LNCaP clone FGC (cell line): ENCODE measurements around the gene BTN2A1.

Experiments used
- DNase-seq: peaks from one replicate; pipeline ENCODE4 v3.0.0-alpha.2; 2011; ENCODE audit warnings: low read depth
- H3K4me3 ChIP-seq: 2 replicates; pipeline ENCODE4 v1.5.1; 2011; ENCODE audit warnings: mild to moderate bottlenecking, low read depth, low read length, control low read depth
- TF ChIP-seq, protein P1 (sequence below): IDR thresholded peaks from 2 replicates; pipeline ENCODE4 v1.5.1; 2012; ENCODE audit warnings: mild to moderate bottlenecking; ENCODE audit not compliant: control insufficient read depth, insufficient read depth; ENCODE audit errors: extremely low read depth

BTN2A1 gene

DNA sequence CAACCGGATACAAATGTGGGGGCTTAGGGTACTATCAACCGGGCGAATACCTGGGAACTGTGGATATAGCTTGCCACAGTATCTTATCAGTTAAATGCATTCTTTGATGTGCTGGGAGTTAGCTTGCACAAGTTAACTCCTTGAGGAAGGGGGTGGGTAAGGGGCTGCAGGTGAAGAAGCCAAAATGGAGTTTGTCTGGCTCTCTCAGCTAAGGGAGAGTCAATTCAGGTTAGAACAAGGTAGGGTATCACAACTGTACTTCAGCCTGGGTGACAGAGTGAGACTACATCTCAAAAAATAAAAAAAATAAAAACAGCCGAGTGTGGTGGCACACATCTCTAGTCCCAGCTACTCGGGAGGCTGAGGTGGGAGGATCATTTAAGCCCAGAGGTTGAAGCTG is 33.8 kb downstream of the BTN2A1 start:
- no peak for DNase-seq
- TF ChIP-seq, protein P1, sequence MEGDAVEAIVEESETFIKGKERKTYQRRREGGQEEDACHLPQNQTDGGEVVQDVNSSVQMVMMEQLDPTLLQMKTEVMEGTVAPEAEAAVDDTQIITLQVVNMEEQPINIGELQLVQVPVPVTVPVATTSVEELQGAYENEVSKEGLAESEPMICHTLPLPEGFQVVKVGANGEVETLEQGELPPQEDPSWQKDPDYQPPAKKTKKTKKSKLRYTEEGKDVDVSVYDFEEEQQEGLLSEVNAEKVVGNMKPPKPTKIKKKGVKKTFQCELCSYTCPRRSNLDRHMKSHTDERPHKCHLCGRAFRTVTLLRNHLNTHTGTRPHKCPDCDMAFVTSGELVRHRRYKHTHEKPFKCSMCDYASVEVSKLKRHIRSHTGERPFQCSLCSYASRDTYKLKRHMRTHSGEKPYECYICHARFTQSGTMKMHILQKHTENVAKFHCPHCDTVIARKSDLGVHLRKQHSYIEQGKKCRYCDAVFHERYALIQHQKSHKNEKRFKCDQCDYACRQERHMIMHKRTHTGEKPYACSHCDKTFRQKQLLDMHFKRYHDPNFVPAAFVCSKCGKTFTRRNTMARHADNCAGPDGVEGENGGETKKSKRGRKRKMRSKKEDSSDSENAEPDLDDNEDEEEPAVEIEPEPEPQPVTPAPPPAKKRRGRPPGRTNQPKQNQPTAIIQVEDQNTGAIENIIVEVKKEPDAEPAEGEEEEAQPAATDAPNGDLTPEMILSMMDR = no peak
- H3K4me3 ChIP-seq = no peak overlapping the region

DNA sequence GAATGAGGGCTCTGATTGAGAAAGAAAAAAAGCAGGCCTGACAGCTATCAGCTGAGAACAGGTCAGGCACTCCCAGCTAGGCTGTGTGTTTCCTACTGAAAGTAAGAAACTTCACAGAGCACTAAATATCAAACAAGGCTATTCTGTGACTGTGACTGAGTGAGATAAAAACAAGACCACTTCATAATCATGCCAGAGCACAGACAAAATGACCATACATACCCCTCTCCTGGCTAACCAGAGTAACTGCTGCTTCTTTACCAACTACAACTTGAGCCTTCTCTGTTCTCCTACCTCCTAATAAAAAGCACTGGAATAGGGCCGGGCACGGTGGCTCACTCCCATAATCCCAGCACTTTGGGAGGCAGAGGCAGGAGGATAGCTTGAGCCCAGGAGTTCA is 35.5 kb downstream of the BTN2A1 start:
- DNase-seq = no peak

DNA sequence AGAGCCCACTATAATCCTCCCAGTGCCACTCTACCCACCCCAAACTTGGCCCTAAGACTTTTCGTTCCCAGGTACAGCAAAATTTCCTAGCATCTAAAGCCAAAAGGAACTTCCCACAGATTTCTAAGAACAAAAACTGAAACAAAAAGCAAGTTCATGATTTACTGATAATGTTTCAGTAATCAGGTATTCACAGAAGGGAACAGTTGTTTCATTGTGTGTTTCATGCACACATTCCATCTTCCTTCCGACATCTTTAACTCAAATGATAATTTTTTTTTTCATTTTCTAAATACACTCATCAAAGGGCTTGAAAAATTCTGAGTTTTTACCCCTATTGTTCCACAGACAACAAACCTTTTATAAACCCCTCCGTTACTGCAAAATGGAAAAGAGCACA is 36.4 kb downstream of the BTN2A1 start:
- H3K4me3 ChIP-seq = no peak overlapping the region
- DNase-seq = no peak
- TF ChIP-seq, protein P1 = no peak

More for the DNA sequence above, 35.5 kb downstream of the BTN2A1 start:
- TF ChIP-seq, protein P1 = no peak
- H3K4me3 ChIP-seq = no peak overlapping the region

DNA sequence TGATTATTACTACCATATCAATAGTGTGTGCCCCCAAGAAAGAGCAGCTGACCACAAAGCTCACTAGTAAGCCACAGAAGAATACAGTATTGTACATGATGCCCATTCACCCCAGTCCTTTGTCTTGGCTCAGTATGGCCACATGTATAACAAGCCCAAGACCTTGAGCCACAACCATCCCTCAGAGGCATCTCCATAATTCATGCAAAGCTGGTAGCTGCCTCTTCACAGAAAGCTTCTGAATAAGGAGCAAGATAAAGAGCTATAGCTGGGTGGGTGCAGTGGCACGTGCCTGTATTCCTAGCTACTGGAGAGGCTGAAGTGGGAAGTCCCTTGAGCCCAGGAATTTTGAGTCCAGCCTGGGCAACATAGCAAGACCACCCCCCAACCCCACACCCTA is 37.5 kb downstream of the BTN2A1 start:
- TF ChIP-seq, protein P1 = no peak
- no peak for DNase-seq
- H3K4me3 ChIP-seq = no peak overlapping the region

DNA sequence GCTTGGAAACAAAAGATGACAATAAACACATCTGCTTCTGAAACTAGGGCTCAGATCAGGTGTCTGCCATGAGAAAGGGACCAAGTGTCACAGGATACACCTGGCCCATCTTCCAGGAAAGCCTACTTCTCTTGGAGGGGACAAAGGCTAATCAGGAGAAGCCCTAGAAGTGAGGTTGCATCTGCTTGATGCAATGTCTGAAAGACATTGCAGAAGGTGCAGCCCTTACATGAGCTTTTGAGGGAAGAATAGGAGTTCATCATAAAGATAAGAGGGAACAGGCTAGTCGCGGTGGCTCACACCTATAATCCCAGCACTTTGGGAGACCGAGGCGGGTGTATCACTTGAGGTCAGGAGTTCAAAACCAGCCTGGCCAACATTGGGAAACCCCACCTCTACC is 39.9 kb downstream of the BTN2A1 start:
- TF ChIP-seq, protein P1 = no peak
- no peak for DNase-seq
- H3K4me3 ChIP-seq = no peak overlapping the region

DNA sequence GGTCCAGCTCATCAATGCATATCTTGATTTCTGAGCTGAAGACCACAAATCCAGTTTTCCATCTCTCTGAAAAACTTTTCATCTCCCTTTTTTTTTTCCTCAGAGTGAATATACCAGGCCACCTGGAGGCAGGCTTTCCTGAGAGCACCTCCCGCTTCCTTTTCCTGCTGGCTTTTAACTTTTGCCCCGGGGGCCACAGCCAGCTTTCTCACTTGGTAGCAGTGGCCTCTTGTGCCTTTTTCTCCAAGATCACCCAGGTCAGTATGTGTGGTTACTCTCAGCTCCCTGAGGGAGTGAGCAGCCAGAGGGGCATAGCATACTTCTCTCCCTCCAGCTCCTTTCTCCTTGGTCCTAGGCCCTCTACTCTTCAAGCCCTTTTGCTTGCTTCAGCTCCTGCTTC is 42.3 kb downstream of the BTN2A1 start, which contains the start of gene BTN1A1:
BTN1A1 (plus strand) TSS at position 202 of the 400 bp plus-strand sequence. CDS start 984 bp downstream, outside the sequence.
- no peak within 1 kb of the TSS for H3K4me3 ChIP-seq
- DNase-seq = no peak
- TF ChIP-seq, protein P1 = no peak

DNA sequence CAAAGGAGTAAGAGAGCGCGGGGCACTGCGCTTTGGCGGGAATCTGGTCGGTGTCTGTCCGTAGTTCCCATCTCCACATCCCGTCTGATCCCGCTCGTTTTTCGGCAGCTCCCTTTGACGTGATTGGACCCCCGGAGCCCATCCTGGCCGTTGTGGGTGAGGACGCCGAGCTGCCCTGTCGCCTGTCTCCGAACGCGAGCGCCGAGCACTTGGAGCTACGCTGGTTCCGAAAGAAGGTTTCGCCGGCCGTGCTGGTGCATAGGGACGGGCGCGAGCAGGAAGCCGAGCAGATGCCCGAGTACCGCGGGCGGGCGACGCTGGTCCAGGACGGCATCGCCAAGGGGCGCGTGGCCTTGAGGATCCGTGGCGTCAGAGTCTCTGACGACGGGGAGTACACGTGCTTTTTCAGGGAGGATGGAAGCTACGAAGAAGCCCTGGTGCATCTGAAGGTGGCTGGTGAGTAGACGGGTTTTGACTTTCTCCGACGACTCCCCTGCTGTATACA is 43.8 kb downstream of the BTN2A1 start:
- peak overlapping the region; percentile 29 for H3K4me3 ChIP-seq
- TF ChIP-seq, protein P1 = no peak
- no peak for DNase-seq
